ENCODE data around the gene IQCF5. TPM values are rescaled to one million over a fixed set of nuclear protein-coding genes. Genes with fewer than 3 reads are reported as not detected.

IQCF5 gene
- total RNA-seq = not detected in 2 replicates

GRCh38 chr3:51875501-51875900, at the start of gene IQCF5:
TSS of gene IQCF5 (minus strand) at chr3:51875601. CDS start at chr3:51875531, 70 bp downstream.

GRCh38 chr3:51860703-51861665, 14.4 kb downstream of the IQCF5 start, which contains the start of gene IQCF2:
TSS of gene IQCF2 (plus strand) at chr3:51861615. CDS start at chr3:51861667, 52 bp downstream.

Small RNAs within 50 kb of the gene (small RNA-seq; reads per million reads assigned to genes)
- gene RN7SL504P = not detected

Other genes starting within 250 kb of the IQCF5 start
- 43.0 and 54.3 TPM in 2 replicates for gene TEX264, start 204.3 kb downstream of the IQCF5 start, total RNA-seq
- under 0.01 TPM in 2 replicates for gene GRM2, start 168.5 kb downstream of the IQCF5 start, total RNA-seq
- gene IQCF6, start 96.4 kb downstream of the IQCF5 start, total RNA-seq = not detected in 2 replicates
- not detected in 2 replicates for gene IQCF2, start 14.0 kb downstream of the IQCF5 start, total RNA-seq
- gene IQCF1, start 27.8 kb upstream of the IQCF5 start, total RNA-seq = not detected in 2 replicates
- 14.4 and 15.3 TPM in 2 replicates for gene RRP9, start 66.3 kb upstream of the IQCF5 start, total RNA-seq
- gene PARP3, start 66.8 kb upstream of the IQCF5 start, total RNA-seq = 26.1 and 40.6 TPM in 2 replicates
- gene GPR62, start 79.8 kb upstream of the IQCF5 start, total RNA-seq = not detected in 2 replicates
- gene PCBP4, start 91.9 kb upstream of the IQCF5 start, total RNA-seq = 32.3 and 47.2 TPM in 2 replicates
- 29.5 and 39.0 TPM in 2 replicates for gene ABHD14B, start 98.4 kb upstream of the IQCF5 start, total RNA-seq
- gene ABHD14A, start 99.5 kb upstream of the IQCF5 start, total RNA-seq = 10.3 and 16.2 TPM in 2 replicates
- gene ACY1, start 107.9 kb upstream of the IQCF5 start, total RNA-seq = 29.4 and 36.9 TPM in 2 replicates
- 802 and 851 TPM in 2 replicates for gene RPL29, start 120.3 kb upstream of the IQCF5 start, total RNA-seq
- gene DUSP7, start 181.0 kb upstream of the IQCF5 start, total RNA-seq = 39.0 and 39.6 TPM in 2 replicates

Data from hair follicle dermal papilla cell (primary cell).